Esophagus muscularis mucosa (tissue), 4 donors: ENCODE results near the gene PRODH2. TPM values are rescaled to one million over a fixed set of nuclear protein-coding genes. Genes with fewer than 3 reads are reported as not detected.

Experiments used
- DNase-seq: peaks from one replicate; pipeline ENCODE4 v3.0.0-alpha.2; 2017; ENCODE audit errors: extremely low spot score
- H3K27ac ChIP-seq, 4 donors: fragments of 200-600 bp; sonication (generic); replicated peaks in 1 of 4; 1 replicate in 3 of 4; 2 replicates in 1 of 4; pipeline ENCODE4 v1.5.1; 2016 to 2019; ENCODE audit warnings: mild to moderate bottlenecking in 1 of 4
- H3K27me3 ChIP-seq, 4 donors: fragments of 200-600 bp; sonication (generic); one replicate each; pipeline versions ENCODE4 v1.5.1 to v1.6.0; 2016 to 2019
- H3K36me3 ChIP-seq, 4 donors: fragments of 200-600 bp; sonication (generic); one replicate each; pipeline ENCODE4 v1.5.1; 2016 to 2019
- H3K4me1 ChIP-seq, 4 donors: fragments of 200-600 bp; sonication (generic); one replicate each; pipeline ENCODE4 v1.5.1; 2016 to 2019
- H3K4me3 ChIP-seq, 4 donors: fragments of 200-600 bp; sonication (generic); 1 replicate in 2 of 4; 2 replicates in 2 of 4; pipeline ENCODE4 v1.5.1; 2016 to 2019; ENCODE audit warnings: mild to moderate bottlenecking in 4 of 4, moderate library complexity in 1 of 4
- H3K9me3 ChIP-seq, 4 donors: fragments of 200-600 bp; sonication (generic); 1 replicate in 3 of 4; 2 replicates in 1 of 4; pipeline ENCODE4 v1.5.1; 2016 to 2019
- EP300 ChIP-seq: sonication (generic); formaldehyde crosslinking; IDR thresholded peaks from one replicate; pipeline ENCODE4 v1.6.1; 2017; ENCODE audit warnings: antibody characterized with exemption
- POLR2A ChIP-seq: fragments of 450-650 bp; IDR thresholded peaks from one replicate; pipeline ENCODE4 v1.6.1; 2017; ENCODE audit warnings: antibody characterized with exemption, moderate library complexity, mild to moderate bottlenecking, low read depth
- POLR2AphosphoS5 ChIP-seq, 2 donors: sonication (generic); formaldehyde crosslinking; IDR thresholded peaks; one replicate each; pipeline ENCODE4 v1.6.1; 2017; ENCODE audit warnings: antibody characterized with exemption in 2 of 2
- WGBS: methylation state at CpG from one replicate; pipeline ENCODE4 v1.1.5; 2018; 5-methylcytosine and 5-hydroxymethylcytosine counted together
- intact Hi-C: fragments of 100-400 bp; cut with DNase I; formaldehyde crosslinking; loops from one replicate; pipeline ENCODE4 v1.15.1; 2023
- total RNA-seq, 4 donors: library from RNA; depleted of rRNA; stranded (reverse); fragments of >200 nt; gene quantifications; one replicate each; pipeline versions ENCODE4 v1.1.0 to v1.2.1, GENCODE V29; 2016
- TF ChIP-seq, protein P1 (sequence below), 3 experiments: fragments of 200-600 bp in 2 of 3; fragments of 450-650 bp in 1 of 3; sonication (generic) in 2 of 3; IDR thresholded peaks; one replicate each; pipeline ENCODE4 v1.5.1; 2017 to 2019; ENCODE audit warnings: antibody characterized with exemption in 3 of 3, mild to moderate bottlenecking in 2 of 3, moderate library complexity in 1 of 3

The PRODH2 gene
- total RNA-seq, 4 donors from 2014 or later, result not detected

DNA sequence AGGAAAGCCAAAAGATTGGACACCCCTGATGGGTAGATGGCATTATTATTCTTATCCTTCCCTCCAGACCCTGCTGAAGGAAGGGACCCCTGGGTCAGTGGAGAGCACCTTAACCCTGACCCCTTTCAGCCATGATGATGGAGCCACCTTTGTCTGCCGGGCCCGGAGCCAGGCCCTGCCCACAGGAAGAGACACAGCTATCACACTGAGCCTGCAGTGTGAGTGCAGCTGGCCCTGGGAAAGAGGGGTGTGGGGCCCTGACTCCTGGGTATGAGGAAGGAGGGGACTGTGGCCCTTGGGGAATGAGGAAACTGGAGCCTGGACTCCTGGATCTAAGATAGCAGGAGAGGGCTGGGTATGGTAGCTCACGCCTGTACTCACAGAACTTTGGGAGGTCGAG lies 46.8 kb upstream of the PRODH2 start:
- intact Hi-C loops, result loop anchor here (10.0 kb wide), 1 partner anchor 75 kb away; no protein-coding TSS in a partner anchor
- DNase-seq, result no peak
- 90% methylated on average over 4 of the region's 4 CpGs for WGBS

GRCh38 chr19:35858311-35858710 lies 45.7 kb upstream of the PRODH2 start:
- TF ChIP-seq, protein P1, sequence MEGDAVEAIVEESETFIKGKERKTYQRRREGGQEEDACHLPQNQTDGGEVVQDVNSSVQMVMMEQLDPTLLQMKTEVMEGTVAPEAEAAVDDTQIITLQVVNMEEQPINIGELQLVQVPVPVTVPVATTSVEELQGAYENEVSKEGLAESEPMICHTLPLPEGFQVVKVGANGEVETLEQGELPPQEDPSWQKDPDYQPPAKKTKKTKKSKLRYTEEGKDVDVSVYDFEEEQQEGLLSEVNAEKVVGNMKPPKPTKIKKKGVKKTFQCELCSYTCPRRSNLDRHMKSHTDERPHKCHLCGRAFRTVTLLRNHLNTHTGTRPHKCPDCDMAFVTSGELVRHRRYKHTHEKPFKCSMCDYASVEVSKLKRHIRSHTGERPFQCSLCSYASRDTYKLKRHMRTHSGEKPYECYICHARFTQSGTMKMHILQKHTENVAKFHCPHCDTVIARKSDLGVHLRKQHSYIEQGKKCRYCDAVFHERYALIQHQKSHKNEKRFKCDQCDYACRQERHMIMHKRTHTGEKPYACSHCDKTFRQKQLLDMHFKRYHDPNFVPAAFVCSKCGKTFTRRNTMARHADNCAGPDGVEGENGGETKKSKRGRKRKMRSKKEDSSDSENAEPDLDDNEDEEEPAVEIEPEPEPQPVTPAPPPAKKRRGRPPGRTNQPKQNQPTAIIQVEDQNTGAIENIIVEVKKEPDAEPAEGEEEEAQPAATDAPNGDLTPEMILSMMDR (IDR thresholded peaks at IDR 0.05), result no peak
- TF ChIP-seq POLR2AphosphoS5 (IDR thresholded peaks at IDR 0.05), result no peak
- no peak for TF ChIP-seq EP300
- TF ChIP-seq POLR2A, result no peak
- no peak for DNase-seq
- intact Hi-C loops, result loop anchor here (10.0 kb wide), 1 partner anchor 74 kb away; no protein-coding TSS in a partner anchor
- H3K4me1 ChIP-seq, result peaks cover 14 to 25% (median 20%) of the 10 kb centered on the region in 4 donors
- H3K27ac ChIP-seq, result no peak overlapping the region
- H3K27me3 ChIP-seq, result peaks cover 4 to 96% (median 43%) of the 10 kb centered on the region in 4 donors
- WGBS, result 81% methylated on average over 2 of the region's 6 CpGs
- H3K9me3 ChIP-seq, result no peaks in the 10 kb centered on the region
- H3K4me3 ChIP-seq, result no peak overlapping the region
- no peaks in the 10 kb centered on the region for H3K36me3 ChIP-seq

More for the DNA sequence above, 46.8 kb upstream of the PRODH2 start:
- peaks cover 4 to 88% (median 37%) of the 10 kb centered on the region in 4 donors for H3K27me3 ChIP-seq
- peaks cover 14 to 25% (median 20%) of the 10 kb centered on the region in 4 donors for H3K4me1 ChIP-seq
- no peak overlapping the region for H3K4me3 ChIP-seq
- no peaks in the 10 kb centered on the region for H3K9me3 ChIP-seq
- no peak overlapping the region for H3K27ac ChIP-seq
- TF ChIP-seq EP300 (no peak), POLR2A (no peak), POLR2AphosphoS5 (IDR thresholded peaks at IDR 0.05) (no peak)
- TF ChIP-seq, protein P1 (IDR thresholded peaks at IDR 0.05), result no peak
- no peaks in the 10 kb centered on the region for H3K36me3 ChIP-seq

GRCh38 chr19:35856546-35857149 lies 44.0 kb upstream of the PRODH2 start, which contains the start of gene KIRREL2:
TSS of gene KIRREL2 (plus strand) at chr19:35856911. CDS start at chr19:35857120, 209 bp downstream.
- intact Hi-C loops, result loop anchor here (10.0 kb wide), 1 partner anchor 72 kb away; no protein-coding TSS in a partner anchor
- H3K4me3 ChIP-seq, result peak within 1 kb of the TSS; percentile 49 to 61 (median 54)
- no peak within 1 kb of the TSS for H3K27ac ChIP-seq
- no peaks in the 10 kb centered on the region for H3K9me3 ChIP-seq
- WGBS, result 3% methylated on average over 23 of the region's 42 CpGs
- TF ChIP-seq POLR2AphosphoS5 (IDR thresholded peaks at IDR 0.05) (no peak), POLR2A (no peak), EP300 (no peak)
- TF ChIP-seq, protein P1 (IDR thresholded peaks at IDR 0.05), result no peak
- DNase-seq, result no peak
- H3K4me1 ChIP-seq, result peaks cover 14 to 25% (median 20%) of the 10 kb centered on the region in 4 donors
- H3K27me3 ChIP-seq, result peaks cover 4 to 97% (median 40%) of the 10 kb centered on the region in 4 donors
- H3K36me3 ChIP-seq, result no peaks in the 10 kb centered on the region

- TF ChIP-seq, protein P1 (IDR thresholded peaks at IDR 0.05), result no peak
- TF ChIP-seq POLR2AphosphoS5 (IDR thresholded peaks at IDR 0.05) (no peak), EP300 (no peak), POLR2A (no peak)
Observed at GRCh38 chr19:35853038-35853756, 40.6 kb upstream of the PRODH2 start.

More at GRCh38 chr19:35853038-35853756, 40.6 kb upstream of the PRODH2 start:
- Histone ChIP-seq H3K4me3 (no peak overlapping the region), H3K9me3 (no peaks in the 10 kb centered on the region), H3K27me3 (peaks cover 4 to 97% (median 42%) of the 10 kb centered on the region in 4 donors), H3K4me1 (peaks cover 14 to 17% (median 15%) of the 10 kb centered on the region in 4 donors), H3K27ac (no peak overlapping the region), H3K36me3 (no peaks in the 10 kb centered on the region)
- no peak for DNase-seq
- intact Hi-C loops, result loop anchor here (10.0 kb wide), 1 partner anchor 68 kb away; no protein-coding TSS in a partner anchor
- 66% methylated on average over 8 of the region's 8 CpGs for WGBS
